ENCODE data around the gene URB2. TPM values are rescaled to one million over a fixed set of nuclear protein-coding genes. Genes with fewer than 3 reads are reported as not detected.

Gene URB2
- total and polyA plus RNA-seq, 8 donors, result 5.5 to 10.7 (median 7.2) TPM

DNA sequence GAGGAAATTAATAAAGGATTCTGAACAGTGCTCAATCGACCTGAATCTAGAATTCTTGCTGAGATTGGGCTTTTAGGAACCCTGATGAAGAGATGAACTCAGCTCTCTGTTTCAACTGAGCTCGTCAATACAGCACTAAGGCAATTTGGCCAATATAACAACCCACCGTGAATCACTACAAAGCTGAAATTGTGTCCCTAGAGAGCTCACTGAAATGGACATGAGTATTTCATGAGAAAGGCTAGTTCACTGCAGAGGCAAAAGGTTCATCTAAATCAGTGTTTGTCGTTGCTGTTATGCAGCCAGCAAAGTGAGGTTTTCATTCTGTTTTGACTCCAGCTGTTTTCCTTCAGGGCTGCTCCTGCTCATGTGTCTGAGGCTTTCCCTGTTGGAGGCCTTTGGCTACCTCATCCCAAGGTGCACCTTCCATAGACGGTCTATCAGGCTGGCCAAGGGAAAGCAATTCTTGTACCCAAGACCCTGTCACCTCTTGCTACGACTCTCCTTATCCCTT, 83.5 kb downstream of the URB2 start:
- peaks cover 0 to 5% of the 10 kb centered on the region in 2 donors for H3K9me3 ChIP-seq
- TF ChIP-seq CTCF (IDR thresholded peaks at IDR 0.05), result no peak
- no peak overlapping the region for H3K27ac ChIP-seq
- H3K36me3 ChIP-seq, result no peaks in the 10 kb centered on the region
- no peak for ATAC-seq
- H3K4me1 ChIP-seq, result no peaks in the 10 kb centered on the region
- no peak overlapping the region for H3K4me3 ChIP-seq
- DNase-seq, result no peak
- intact Hi-C loops (cut with DNase I), result no loop called here
- no peaks in the 10 kb centered on the region for H3K27me3 ChIP-seq

Other genes starting within 250 kb of the URB2 start
- gene ACTA1, start 192.2 kb upstream of the URB2 start, total RNA-seq, result 1 to 10 TPM in 1 of 2 donors, under 1 TPM in 1; 0.52 to 1.2 TPM
- gene ACTA1, start 192.2 kb upstream of the URB2 start, polyA plus RNA-seq (ENCODE audit: insufficient read length in 6 of 6), result 1 to 10 TPM in 3 of 6 donors, under 1 TPM in 3; 0.40 to 1.4 (median 0.98) TPM
- 10 to 100 TPM; 30.2 to 30.9 TPM for gene NUP133, start 117.9 kb upstream of the URB2 start, total RNA-seq
- gene NUP133, start 117.9 kb upstream of the URB2 start, polyA plus RNA-seq (ENCODE audit: insufficient read length in 6 of 6), result 10 to 100 TPM; 40.1 to 47.1 (median 43.6) TPM
- 10 to 100 TPM; 16.4 to 25.6 TPM for gene ABCB10, start 67.5 kb upstream of the URB2 start, total RNA-seq
- gene ABCB10, start 67.5 kb upstream of the URB2 start, polyA plus RNA-seq (ENCODE audit: insufficient read length in 6 of 6), result 10 to 100 TPM; 17.8 to 23.2 (median 20.1) TPM
- 10 to 100 TPM; 15.9 to 19.0 TPM for gene TAF5L, start 125 bp upstream of the URB2 start, total RNA-seq
- 10 to 100 TPM; 16.8 to 21.6 (median 18.8) TPM for gene TAF5L, start 125 bp upstream of the URB2 start, polyA plus RNA-seq (ENCODE audit: insufficient read length in 6 of 6)